GM19238 (cell line): ENCODE data around the gene TRABD2B.

Experiments
- DNase-seq: peaks from one replicate; pipeline ENCODE4 v3.0.0; 2011; ENCODE audit warnings: low spot score; ENCODE audit not compliant: insufficient read length

Gene TRABD2B

DNA sequence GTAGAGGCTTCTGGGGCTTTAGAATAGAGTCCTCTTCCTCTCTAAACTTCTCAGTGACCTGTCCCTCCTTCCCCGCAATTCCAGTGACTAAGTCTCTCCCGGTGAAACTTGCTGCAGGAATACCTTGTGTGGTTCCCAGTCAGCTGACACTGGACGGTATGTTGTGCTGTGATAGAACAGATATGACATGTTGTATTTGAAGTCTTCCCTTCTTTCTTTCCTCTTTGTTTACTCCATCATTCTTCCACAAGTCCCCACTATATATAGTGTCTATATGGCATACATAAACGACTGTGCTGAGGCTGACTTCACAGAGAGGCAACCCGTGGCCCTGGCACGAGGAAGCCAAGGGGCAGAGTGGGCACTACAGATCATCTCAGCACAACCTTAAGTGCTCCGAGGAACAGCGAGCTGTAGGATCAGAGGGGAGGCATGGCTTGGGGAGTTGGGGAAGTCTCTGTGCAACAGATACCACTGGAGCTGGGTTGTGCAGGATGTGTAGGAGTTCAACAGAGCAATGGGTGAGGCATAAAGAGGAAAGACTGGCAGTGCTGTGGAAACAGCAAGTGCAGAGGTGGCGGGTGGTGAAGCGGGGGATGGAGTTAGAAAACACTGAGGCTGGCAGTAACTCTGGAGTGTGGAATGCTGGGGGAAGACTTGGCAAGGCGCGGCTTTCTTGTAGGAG is 237.8 kb downstream of the TRABD2B start:
- DNase-seq, result no peak

DNA sequence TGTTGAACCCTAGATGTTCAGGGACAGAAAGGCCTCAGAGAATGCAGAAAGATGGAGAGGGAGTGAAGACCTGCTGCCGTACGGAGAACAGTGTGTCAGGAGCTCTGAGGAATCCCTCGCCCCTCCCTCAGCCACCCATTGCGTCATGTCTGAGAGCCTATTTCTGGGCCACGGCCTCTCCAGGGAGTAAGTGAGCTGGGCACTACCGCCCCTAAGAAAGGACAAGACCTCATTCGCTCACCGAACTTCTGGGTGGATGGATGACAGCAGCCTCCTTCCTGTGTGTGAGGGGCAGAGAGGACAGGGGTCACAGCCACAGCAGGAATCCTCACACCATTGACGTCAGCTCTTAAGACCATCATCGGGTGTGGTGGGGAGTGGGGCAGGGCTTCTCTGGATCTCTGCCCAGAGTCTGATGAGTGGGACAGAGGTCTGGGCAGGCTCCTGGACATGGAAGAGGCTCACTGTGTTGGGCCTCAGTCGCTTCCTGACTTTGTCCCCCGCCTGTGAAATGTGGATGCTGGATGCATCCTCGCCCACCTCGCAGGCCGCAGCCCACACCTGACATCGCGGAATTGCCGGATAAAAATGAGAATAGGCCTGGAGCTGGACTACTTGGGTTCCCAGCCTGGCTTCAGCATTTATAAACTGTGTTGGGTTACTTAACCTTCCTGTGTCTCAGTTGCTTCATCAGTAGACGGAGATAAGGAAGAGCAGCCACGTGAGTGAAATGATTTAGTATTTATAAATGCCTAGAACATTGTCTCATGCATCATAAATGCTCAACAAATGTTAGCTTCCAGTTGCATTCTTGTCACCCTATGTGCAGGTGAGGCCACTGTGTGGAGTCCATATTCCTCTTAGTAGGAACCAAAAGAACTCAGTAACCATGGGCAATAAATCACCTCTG is 238.6 kb downstream of the TRABD2B start:
- DNase-seq, result no peak

DNA sequence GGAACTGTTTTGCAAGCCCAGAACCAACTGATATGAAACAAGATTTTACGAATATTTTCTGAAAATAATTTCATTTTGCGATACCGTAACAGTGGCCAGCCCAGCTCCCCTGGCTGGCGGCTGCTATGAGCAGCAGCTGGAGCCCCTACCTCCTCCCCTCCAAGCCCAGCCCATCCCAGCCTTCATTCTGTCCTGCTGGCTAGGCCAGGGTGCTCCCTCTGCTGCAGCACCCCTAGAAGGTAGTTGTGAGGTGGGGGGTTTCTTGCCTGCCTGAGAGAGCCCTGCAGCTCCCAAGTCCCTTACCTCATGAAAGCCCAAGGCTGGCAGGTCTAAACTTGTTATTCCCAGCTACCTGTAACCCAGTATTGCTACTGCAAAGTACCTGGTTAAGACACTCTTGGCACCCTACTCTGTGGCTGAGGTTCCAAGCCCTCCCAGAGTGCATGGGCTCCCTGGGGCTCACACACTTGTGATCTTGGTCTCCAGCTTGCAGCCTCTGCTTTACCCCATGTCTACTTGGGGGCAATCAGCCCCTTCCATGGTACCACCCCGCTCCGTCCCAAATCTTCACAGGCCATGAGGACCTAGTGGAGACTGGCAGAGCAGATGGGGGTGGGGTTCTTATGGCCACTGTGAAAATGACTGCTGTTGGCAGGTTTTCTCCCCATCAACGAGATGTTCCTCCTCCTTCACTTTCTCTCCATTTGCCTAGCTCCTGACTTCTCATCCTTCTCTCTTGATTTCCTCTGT is 239.8 kb downstream of the TRABD2B start:
- DNase-seq, result no peak

DNA sequence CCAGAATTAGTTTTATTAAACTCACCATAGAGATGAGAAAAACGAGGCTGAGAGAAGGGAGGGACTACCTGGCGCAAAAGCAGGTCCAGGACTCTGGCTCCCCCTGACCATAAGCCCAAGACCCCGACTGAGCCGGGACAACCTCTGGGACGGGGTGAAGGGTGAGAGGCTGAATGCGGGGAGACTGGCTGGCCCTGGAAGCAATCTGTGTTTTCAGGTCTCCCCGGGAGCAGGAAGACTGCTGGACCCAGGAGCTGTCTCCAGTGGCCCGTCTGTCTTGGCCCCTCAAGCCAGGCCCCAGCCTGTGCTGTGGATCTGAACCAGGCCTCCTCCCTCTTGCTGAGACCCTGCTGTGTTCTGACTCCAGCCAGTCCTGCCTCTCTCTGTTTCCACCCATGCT is 240.8 kb downstream of the TRABD2B start:
- no peak for DNase-seq

DNA sequence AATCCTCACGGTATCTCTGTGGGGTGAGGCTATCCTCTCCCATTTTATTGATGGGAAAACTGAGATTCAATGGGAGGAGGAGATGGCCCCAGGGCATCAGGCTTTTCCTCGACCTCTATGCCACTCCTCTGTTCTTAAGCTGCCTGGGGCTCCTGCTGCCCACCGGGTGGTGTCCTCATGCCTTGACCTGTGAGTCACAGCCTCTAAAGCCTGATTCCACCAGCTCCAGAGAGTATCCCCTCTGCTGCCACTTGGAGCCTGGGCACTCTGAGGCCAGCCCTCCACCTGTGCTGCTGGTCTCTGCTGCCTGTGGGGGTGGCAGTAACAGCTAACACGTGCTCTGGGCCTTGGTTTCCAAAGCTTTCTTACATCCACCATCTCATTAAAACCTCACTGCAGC is 241.2 kb downstream of the TRABD2B start:
- DNase-seq, result no peak

DNA sequence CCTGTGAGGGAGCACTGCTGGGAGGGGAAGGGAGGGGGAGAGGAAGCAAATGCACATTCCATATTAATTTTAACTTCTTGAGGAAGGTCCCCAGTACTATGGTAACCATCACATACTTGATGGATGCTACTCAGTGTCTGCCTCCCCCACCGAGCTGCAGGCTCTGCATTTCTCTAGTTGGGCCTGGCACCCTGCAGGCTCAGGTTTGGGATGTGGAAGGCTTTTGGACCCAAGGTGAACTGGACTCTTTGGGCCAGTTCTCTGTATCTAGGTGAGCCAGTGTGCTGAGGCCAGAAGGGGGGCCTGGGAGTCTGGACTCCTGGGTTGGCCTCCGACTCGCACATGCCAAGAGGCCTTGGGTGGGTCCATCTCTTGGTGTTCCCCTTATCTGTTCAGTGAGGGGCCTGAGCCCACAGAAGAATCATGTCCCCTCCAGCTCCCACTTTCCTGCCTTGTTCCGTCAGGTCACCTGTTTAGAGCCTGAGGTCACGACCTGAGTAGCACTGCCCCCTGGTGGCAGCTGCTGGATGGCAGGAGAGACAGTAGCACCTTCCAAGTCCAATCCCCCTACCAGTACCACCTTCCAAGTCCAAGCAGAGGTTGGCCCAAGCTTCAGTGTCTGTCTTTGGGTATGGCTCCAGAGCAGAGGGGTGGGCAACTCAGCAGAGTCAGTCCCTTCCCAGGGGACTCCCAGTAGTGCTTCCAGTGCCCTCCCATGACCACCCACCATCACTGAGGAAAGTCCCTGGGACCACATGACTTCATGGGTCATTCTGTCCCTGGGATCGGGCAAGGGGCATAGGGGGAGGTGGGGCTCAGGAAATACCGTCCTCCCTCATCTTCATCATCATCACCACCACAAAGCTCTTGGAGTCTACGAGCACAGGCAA is 241.8 kb downstream of the TRABD2B start:
- DNase-seq, result peak; percentile 50

DNA sequence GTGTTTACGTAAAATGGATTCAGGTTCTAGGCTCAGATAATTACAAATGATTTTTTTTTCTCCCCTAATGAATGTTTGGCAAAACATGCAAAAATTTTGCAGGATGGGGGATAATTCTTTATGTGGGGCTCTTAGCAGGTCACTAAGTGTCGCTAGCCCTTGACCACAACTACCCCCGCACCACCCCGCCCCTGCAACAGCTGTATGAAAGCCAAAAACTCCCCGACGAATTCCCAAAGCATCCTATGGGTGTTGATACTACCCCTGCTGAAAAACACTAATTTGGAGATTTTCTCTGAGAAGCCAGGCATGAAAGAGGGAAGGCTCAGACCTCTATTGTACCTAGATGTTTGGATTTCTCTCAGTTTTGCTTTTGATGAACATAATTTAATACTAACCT is 243.0 kb downstream of the TRABD2B start:
- no peak for DNase-seq

DNA sequence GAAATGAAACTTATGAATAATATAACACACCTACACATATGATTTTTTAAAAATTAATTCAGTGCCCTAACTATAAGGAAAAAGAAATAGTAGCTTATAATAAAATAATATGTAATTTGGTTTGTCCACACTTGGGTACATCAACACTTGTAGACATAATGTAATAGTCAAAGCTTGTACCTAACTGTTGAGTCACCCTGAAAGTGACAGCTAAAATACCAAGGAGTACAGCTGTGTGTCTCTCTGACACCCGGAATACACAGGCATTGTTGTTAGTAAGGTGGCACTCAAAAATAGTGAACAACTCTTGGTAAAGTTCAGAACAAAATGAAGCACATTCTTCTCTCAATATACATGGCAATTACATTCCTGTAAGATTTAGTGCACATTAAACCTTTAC is 243.4 kb downstream of the TRABD2B start:
- no peak for DNase-seq

DNA sequence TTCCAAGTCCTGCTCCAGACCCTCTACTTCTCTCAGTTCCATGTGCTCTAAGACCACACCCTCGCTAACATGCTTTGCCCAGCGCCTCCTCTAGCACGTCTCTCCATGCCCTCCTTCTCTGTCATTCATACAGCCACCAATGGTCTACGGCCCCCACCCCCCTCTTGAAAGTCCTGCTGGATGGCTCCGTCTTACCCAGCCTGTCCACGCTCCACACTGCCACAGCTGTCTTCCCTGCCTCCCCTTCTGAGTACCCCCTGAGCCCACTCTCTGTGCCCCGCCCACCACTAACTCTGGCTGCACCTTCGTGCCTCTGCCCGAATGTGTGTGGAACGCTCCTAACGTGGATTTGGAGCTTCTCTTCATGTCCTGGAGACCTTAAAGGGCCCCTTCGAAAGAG is 244.6 kb downstream of the TRABD2B start:
- DNase-seq, result no peak

DNA sequence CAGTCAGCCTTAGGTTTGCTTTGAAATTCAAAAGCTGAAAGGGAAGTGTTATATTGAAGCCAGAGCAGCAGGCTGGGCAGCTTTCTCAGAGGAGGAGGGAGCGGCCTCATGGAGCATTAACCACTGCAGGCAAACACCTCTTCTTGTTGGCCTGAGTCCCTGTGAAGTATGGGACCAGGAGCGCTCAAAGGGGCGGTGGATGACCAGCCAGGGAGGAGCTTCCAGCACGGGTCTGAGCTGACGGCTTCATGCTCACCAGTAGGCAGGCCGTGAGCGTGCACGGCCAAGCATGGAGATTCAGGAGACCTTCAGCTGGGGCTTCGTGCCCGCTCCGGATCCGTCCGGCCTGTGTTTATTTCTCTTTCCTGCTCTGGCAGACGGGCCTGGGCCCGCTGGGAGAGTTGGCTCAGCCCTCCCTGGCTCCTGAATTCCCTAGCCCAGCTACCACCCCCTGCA is 245.2 kb downstream of the TRABD2B start:
- no peak for DNase-seq

DNA sequence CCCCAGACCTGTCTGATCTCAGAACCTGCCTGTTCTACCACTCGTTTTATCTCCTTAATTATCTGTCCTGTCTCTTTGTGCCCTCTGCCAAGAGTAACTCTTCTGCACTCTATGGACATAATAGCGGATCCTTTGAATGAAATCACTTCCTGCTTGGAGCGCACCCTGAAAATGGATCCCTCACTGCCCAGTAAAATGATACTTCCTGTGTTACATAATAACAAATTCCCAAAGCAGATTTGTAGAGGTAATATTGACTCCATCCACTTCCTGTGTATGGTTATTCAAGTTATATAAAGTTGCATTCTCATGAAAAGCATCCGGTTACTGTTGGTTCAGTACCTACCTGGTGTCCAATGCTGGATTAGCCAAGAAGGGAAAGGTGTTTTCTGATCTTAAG is 246.0 kb downstream of the TRABD2B start:
- no peak for DNase-seq

DNA sequence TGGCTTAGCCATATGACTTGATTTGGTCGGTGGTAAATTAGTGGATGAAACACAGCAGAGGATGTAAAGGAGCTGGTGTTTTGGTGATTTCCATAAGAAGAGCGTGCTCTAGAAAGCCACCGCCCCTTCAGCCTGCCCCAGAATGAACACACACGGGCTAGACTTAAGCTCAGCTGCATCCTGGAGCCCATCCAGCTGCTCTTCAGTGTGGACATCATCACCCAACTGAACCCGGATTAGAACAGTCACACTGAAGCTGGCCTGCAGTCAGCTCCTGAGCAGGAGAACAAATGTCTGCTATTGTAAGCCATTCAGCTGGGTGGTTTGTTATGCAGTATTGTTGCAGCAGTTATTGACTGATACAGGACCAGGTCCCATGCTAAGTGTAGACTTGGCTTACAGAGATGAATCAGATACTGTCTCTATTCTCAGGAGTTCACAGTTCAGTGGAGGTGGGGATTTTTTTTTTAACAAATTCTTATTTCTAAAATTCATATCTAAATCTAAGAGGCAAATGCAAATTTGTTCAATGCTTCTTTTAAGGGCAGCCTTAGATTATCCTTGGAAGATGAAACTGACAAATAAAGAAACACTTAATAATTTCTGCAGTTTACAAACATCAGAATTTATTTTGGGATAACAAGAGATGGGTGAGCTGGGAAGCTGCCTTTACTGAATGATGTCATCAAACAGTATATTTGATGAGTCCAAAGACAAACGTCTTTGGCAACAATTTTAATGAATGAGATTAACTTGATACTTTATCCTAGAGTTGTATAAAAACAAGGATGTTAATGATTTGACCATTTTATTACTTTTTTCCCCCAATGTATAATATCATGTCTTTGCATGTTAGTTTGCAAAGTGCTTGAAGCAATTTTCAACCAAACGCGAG is 251.2 kb downstream of the TRABD2B start:
- no peak for DNase-seq

DNA sequence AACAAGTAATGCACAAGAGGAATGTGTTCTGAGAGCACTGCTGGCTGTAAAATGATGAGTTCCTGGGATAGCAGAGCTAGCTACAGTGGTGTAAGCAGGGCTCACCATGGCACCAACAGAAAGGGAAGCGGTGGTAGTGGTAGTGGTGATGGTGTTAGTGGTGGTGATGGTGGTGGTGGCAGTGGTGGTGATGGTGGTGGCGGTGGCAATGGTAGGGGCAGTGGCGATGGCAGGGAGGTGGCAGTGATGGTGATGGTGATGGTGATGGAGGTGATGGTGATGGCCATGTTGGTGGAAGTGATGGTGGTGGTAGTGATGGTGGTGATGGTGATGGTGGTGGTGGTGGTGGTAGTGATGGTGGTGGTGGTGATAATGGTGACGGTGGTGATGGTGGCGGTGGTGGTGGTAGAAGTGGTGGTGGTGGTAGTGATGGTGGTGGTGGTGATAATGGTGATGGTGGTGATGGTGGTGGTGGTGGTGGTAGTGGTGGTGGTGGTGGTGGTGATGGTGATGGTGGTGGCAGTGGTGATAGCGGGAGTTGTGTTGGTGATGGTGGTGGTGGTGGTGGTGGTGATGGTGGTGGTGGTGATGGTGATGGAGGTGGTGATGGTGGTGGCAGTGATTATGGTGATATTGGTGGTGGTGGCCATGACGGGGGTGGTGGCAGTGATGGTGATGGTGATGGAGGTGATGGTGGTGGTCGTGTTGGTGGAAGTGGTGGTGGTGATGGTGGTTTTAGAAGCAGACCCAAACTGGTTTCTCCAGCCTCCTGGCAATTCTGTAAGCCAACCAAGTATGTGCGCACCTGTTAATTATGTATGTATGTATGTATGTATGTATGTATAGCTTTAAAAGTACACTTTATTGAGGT is 254.1 kb downstream of the TRABD2B start:
- no peak for DNase-seq

DNA sequence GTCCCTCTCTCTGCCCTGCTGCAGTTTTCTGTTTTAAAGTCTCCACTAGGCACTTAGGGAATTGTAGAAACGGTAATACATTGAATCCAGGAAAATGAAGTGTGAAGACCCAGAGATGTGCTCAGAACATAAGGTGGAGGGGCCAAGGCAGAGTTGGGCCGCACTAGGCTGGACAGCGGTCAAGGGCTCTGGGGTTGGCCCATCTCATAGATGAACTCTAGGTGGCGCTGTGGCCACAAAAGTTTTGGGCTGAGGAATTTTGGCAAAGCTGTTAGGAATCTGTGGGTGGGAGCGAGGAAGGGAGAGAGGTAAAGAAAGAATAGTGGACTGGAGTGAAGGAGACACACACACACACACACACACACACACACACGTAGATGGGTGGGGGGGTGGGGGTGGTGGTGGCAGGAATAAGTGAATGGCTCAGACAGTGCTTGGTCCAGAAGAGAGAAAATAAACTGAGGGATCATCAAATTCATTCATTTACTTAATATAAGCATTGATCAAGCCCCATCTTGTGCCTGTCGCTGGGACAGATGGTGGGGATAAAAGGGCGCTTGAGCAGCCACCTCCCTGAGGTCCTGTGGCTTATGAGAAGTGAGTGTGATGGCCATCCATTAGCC is 258.5 kb downstream of the TRABD2B start:
- DNase-seq, result no peak

DNA sequence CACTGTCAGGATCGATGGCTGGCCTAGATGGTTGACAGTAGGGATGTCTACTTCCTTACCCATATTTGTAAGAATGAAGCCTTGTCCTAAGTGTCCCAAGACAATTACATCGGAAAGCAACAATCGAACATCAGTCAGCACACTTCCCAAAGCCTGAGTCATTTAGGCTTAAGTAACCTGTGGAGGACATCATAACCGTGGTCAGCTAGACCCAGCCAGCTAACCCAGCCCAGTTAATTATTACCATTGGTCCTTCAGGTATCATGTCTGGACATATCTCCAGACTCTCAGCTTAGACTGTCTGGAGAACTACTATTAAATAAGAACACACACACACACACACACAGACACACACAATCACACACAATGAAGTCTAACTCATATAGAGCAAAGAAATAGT is 264.7 kb downstream of the TRABD2B start:
- no peak for DNase-seq

DNA sequence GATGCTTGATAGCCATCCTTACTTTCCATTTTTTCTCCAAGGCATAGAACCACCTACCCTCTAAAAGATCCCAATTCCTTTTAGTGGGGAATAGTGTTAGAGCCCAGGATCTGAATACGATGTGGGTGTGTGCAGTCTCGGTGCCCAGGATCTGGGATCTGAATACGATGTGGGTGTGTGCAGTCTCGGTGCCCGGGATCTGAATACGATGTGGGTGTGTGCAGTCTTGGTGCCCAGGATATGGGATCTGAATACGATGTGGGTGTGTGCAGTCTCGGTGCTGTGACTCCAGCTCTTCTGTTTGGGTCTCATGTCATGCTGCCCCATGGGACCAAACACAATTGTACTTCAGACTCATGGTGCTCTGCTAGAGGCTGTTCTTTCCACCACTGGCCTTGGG is 265.5 kb downstream of the TRABD2B start:
- DNase-seq, result no peak

DNA sequence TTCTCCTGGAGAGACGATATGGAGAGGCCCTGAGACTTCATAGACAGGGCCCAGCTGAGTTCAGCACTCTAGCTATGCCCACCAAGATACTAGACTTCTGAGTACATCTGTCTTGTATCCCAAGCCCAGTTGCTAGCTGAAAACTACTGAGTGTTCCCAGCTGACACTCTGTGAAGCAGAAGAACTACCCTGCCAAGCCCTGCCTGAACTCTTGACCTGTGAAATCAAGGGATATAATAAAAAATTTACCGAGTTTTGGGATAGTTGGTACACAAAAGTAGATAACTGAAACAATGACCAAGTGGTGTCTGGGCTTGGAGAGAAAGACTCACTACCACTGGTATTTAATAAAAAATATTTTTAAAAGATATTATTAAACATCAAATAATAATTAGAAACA is 267.5 kb downstream of the TRABD2B start:
- DNase-seq, result no peak

DNA sequence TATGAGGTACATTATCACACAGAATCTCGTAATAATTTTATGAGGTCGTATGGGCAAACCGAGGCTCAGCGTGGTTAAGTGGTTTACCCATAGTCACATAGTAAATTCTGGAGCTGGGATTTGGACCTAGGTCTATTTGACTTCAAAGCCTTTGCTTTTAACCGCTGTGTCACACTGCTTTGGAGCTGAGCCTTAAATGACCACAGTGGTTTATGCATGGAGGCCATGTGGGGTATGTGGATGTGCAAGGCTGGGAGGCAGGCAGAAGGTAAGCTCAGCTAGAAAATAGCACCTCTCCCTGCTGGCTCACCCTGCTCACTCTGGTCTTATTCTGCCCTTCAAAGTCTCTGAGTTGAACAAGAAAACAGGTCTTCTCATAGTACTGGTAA is 269.5 kb downstream of the TRABD2B start:
- no peak for DNase-seq
